ENCODE measurements around the gene RPS15. TPM values are rescaled to one million over a fixed set of nuclear protein-coding genes. Genes with fewer than 3 reads are reported as not detected.
A peak's percentile ranks its signal among the peaks of the same experiment; 100 is the strongest.

The RPS15 gene
- total and polyA plus RNA-seq, 10 of the 15 experiments (the other 5 are each of a cell fraction or from before 2014, with no cell fraction given): 559 to 3,158 (median 1,413) TPM

DNA sequence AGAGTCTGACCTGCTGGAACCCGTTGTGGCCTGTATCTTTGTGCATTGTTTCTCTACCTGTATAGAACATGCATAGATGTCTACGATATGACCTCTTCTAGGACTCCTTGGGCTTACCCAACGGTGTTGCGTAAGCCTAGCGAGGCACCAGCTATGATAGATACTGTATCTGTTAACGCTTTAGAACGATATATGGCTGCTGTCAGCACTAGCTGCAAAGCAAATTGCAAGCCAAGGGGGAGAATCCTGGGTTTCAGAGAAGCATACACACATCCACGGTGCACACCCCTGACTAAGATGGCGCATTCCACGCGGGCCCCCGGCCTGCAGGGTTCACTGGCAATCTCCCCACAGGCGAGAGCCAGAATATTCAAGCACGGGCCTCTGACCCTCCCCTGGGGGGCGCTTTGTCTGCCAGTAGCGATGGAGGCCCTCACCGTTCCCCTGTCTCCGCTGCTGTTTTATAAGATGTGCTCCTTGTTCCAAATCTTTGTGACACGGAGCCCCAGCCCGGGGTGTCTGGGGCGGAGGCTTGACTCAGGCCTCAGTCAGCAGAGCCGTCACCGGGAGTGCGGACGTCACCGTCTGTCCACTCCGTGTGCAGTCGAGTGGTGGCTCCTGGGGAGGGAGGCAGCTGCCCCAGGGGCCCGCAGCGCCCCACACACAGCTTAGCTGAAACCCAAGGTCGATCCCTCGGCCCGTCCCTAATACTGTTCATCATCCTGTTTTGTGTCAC lies 12.9 kb upstream of the RPS15 start:
- no peak overlapping the region for H2AFZ ChIP-seq (ENCODE audit: control insufficient read depth, low read depth, low read length)
- in situ Hi-C loops (cut with MboI) (no loop called here), intact Hi-C loops (cut with micrococcal nuclease; ENCODE audit: unreplicated experiment) (no loop called here)
- ChIA-PET RAD21 (ENCODE audit: unreplicated experiment) (no interaction called here), POLR2A (no interaction called here), CTCF (no interaction called here), SMC1A (ENCODE audit: uncharacterized antibody, unreplicated experiment) (no interaction called here)
- TSS peak; percentile 24 for BruUV-seq (replicated peaks)
- H3K27me3 ChIP-seq (replicated peaks in 1 of 2; ENCODE audit: control insufficient read depth in 2 of 2, insufficient read depth in 2 of 2, low read length in 1 of 2): no peaks in the 10 kb centered on the region
- H4K20me1 ChIP-seq (ENCODE audit: control insufficient read depth, insufficient read depth): no peaks in the 10 kb centered on the region
- no peak overlapping the region for H3K4me2 ChIP-seq (ENCODE audit: control insufficient read depth, insufficient read depth)
- peaks cover 16 to 64% of the 10 kb centered on the region in 2 experiments for H3K36me3 ChIP-seq (ENCODE audit: control insufficient read depth in 2 of 2, insufficient read depth in 2 of 2, low read length in 1 of 2)
- no peak overlapping the region for H3K4me3 ChIP-seq
- no peaks in the 10 kb centered on the region for H3K79me2 ChIP-seq (ENCODE audit: control insufficient read depth, insufficient read depth, low read length)
- H3K9ac ChIP-seq (ENCODE audit: control insufficient read depth, insufficient read depth, low read length): no peak overlapping the region
- no peaks in the 10 kb centered on the region for H3K9me3 ChIP-seq (replicated peaks; ENCODE audit: control insufficient read depth, insufficient read depth, low read length)
- TF ChIP-seq IKZF2 (IDR thresholded peaks at IDR 0.05): no peak
- TF ChIP-seq, protein P1, sequence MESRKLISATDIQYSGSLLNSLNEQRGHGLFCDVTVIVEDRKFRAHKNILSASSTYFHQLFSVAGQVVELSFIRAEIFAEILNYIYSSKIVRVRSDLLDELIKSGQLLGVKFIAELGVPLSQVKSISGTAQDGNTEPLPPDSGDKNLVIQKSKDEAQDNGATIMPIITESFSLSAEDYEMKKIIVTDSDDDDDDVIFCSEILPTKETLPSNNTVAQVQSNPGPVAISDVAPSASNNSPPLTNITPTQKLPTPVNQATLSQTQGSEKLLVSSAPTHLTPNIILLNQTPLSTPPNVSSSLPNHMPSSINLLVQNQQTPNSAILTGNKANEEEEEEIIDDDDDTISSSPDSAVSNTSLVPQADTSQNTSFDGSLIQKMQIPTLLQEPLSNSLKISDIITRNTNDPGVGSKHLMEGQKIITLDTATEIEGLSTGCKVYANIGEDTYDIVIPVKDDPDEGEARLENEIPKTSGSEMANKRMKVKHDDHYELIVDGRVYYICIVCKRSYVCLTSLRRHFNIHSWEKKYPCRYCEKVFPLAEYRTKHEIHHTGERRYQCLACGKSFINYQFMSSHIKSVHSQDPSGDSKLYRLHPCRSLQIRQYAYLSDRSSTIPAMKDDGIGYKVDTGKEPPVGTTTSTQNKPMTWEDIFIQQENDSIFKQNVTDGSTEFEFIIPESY (IDR thresholded peaks at IDR 0.05): no peak
- no peak for TF ChIP-seq ZNF217 (IDR thresholded peaks at IDR 0.05)
- no peak for TF ChIP-seq SMAD5 (IDR thresholded peaks at IDR 0.05; ENCODE audit: low read depth)
- H3K4me1 ChIP-seq (ENCODE audit: control insufficient read depth, insufficient read depth, low read length): no peaks in the 10 kb centered on the region
- no peak for ATAC-seq
- WGBS (ENCODE audit: insufficient coverage, insufficient replicate concordance, low lambda C conversion rate, missing lambda C conversion rate): 98% methylated on average over 33 of the region's 33 CpGs
- no peak for FAIRE-seq
- DNase-seq (ENCODE audit: low read depth, low spot score): no peak
- no peak overlapping the region for H3K27ac ChIP-seq (ENCODE audit: control insufficient read depth, insufficient read depth)

- H3K27me3 ChIP-seq (replicated peaks in 1 of 2; ENCODE audit: control insufficient read depth in 2 of 2, insufficient read depth in 2 of 2, low read length in 1 of 2): no peaks in the 10 kb centered on the region
- intact Hi-C loops (cut with micrococcal nuclease; ENCODE audit: unreplicated experiment): no loop called here
- SMC1A ChIA-PET (ENCODE audit: uncharacterized antibody, unreplicated experiment): no interaction called here
- H3K79me2 ChIP-seq (ENCODE audit: control insufficient read depth, insufficient read depth, low read length): no peaks in the 10 kb centered on the region
- no peak for DNase-seq (ENCODE audit: low read depth, low spot score)
- H2AFZ ChIP-seq (ENCODE audit: control insufficient read depth, low read depth, low read length): no peak overlapping the region
- no peak overlapping the region for H3K4me3 ChIP-seq
- in situ Hi-C loops (cut with MboI): no loop called here
- peaks cover 19 to 61% of the 10 kb centered on the region in 2 experiments for H3K36me3 ChIP-seq (ENCODE audit: control insufficient read depth in 2 of 2, insufficient read depth in 2 of 2, low read length in 1 of 2)
- no peaks in the 10 kb centered on the region for H4K20me1 ChIP-seq (ENCODE audit: control insufficient read depth, insufficient read depth)
- no peaks in the 10 kb centered on the region for H3K4me1 ChIP-seq (ENCODE audit: control insufficient read depth, insufficient read depth, low read length)
- H3K9ac ChIP-seq (ENCODE audit: control insufficient read depth, insufficient read depth, low read length): no peak overlapping the region
- CTCF ChIA-PET: no interaction called here
- no peak overlapping the region for H3K27ac ChIP-seq (ENCODE audit: control insufficient read depth, insufficient read depth)
- ATAC-seq: no peak
- BruUV-seq (replicated peaks): no TSS peak
- no peak overlapping the region for H3K4me2 ChIP-seq (ENCODE audit: control insufficient read depth, insufficient read depth)
- POLR2A ChIA-PET: no interaction called here
- FAIRE-seq: no peak
- RAD21 ChIA-PET (ENCODE audit: unreplicated experiment): no interaction called here
- WGBS (ENCODE audit: insufficient coverage, insufficient replicate concordance, low lambda C conversion rate, missing lambda C conversion rate): 97% methylated on average over 14 of the region's 14 CpGs
- no peaks in the 10 kb centered on the region for H3K9me3 ChIP-seq (replicated peaks; ENCODE audit: control insufficient read depth, insufficient read depth, low read length)
- TF ChIP-seq JUNB (IDR thresholded peaks at IDR 0.05) (no peak), ZNF217 (IDR thresholded peaks at IDR 0.05) (no peak), ZNF274 (IDR thresholded peaks at IDR 0.05; ENCODE audit: insufficient read depth, insufficient read length) (no peak), E2F8 (IDR thresholded peaks at IDR 0.05; ENCODE audit: low read depth, partially characterized antibody) (no peak), NBN (IDR thresholded peaks at IDR 0.05) (no peak)
- TF ChIP-seq, protein P2, sequence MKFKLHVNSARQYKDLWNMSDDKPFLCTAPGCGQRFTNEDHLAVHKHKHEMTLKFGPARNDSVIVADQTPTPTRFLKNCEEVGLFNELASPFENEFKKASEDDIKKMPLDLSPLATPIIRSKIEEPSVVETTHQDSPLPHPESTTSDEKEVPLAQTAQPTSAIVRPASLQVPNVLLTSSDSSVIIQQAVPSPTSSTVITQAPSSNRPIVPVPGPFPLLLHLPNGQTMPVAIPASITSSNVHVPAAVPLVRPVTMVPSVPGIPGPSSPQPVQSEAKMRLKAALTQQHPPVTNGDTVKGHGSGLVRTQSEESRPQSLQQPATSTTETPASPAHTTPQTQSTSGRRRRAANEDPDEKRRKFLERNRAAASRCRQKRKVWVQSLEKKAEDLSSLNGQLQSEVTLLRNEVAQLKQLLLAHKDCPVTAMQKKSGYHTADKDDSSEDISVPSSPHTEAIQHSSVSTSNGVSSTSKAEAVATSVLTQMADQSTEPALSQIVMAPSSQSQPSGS (IDR thresholded peaks at IDR 0.05; ENCODE audit: low read length): no peak
- TF ChIP-seq, protein P3, sequence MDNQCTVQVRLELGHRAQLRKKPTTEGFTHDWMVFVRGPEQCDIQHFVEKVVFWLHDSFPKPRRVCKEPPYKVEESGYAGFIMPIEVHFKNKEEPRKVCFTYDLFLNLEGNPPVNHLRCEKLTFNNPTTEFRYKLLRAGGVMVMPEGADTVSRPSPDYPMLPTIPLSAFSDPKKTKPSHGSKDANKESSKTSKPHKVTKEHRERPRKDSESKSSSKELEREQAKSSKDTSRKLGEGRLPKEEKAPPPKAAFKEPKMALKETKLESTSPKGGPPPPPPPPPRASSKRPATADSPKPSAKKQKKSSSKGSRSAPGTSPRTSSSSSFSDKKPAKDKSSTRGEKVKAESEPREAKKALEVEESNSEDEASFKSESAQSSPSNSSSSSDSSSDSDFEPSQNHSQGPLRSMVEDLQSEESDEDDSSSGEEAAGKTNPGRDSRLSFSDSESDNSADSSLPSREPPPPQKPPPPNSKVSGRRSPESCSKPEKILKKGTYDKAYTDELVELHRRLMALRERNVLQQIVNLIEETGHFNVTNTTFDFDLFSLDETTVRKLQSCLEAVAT (IDR thresholded peaks at IDR 0.05): no peak
Measured at GRCh38 chr19:1425902-1426301, 12.3 kb upstream of the RPS15 start.
